ENCODE data around the gene ZNF496.

DNA sequence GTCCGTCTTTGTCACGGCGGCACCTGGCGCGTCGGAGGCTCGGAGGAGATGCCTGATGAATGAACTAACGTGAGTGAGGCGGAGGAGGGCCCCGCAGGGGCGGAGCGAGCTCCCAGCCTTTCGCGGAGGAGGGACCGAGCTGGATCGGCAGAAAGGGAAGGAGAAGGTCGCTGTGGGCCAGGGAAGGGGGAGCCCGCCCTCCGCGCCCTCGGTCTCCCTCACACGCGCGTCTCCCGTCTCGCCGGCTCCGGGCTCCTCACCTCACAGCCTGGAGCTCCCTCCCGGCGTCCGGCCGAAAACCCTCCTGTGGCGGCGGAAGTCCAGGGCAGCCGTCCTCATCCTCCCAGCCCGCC, 519 bp downstream of the ZNF496 start:
- TF ChIP-seq, protein P1, sequence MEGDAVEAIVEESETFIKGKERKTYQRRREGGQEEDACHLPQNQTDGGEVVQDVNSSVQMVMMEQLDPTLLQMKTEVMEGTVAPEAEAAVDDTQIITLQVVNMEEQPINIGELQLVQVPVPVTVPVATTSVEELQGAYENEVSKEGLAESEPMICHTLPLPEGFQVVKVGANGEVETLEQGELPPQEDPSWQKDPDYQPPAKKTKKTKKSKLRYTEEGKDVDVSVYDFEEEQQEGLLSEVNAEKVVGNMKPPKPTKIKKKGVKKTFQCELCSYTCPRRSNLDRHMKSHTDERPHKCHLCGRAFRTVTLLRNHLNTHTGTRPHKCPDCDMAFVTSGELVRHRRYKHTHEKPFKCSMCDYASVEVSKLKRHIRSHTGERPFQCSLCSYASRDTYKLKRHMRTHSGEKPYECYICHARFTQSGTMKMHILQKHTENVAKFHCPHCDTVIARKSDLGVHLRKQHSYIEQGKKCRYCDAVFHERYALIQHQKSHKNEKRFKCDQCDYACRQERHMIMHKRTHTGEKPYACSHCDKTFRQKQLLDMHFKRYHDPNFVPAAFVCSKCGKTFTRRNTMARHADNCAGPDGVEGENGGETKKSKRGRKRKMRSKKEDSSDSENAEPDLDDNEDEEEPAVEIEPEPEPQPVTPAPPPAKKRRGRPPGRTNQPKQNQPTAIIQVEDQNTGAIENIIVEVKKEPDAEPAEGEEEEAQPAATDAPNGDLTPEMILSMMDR (IDR thresholded peaks at IDR 0.05; ENCODE audit: low read depth, low read length, poor library complexity, severe bottlenecking): no peak
- no peak for TF ChIP-seq EZH2phosphoT487 (IDR thresholded peaks at IDR 0.05; ENCODE audit: borderline replicate concordance, low read length)

All from DOHH2 (cell line).